Measurements from ENCODE around the gene OTUD6A. TPM values are rescaled to one million over a fixed set of nuclear protein-coding genes. Genes with fewer than 3 reads are reported as not detected.

OTUD6A gene
- total RNA-seq, 4 donors from 2014 or later: not detected

GRCh38 chrX:70042399-70043371 lies 19.6 kb upstream of the OTUD6A start:
- in situ Hi-C loops (cut with MboI; ENCODE audit: low sequenced_read_pairs in 4 of 4): loop anchor here in 1 of 4 donors (25.0 kb wide), 1 partner anchor 505 kb away; no protein-coding TSS in a partner anchor
- no peaks in the 10 kb centered on the region for H3K4me1 ChIP-seq
- H3K36me3 ChIP-seq: no peaks in the 10 kb centered on the region
- DNase-seq (no peak), ATAC-seq (no peak)
- TF ChIP-seq, protein P1, sequence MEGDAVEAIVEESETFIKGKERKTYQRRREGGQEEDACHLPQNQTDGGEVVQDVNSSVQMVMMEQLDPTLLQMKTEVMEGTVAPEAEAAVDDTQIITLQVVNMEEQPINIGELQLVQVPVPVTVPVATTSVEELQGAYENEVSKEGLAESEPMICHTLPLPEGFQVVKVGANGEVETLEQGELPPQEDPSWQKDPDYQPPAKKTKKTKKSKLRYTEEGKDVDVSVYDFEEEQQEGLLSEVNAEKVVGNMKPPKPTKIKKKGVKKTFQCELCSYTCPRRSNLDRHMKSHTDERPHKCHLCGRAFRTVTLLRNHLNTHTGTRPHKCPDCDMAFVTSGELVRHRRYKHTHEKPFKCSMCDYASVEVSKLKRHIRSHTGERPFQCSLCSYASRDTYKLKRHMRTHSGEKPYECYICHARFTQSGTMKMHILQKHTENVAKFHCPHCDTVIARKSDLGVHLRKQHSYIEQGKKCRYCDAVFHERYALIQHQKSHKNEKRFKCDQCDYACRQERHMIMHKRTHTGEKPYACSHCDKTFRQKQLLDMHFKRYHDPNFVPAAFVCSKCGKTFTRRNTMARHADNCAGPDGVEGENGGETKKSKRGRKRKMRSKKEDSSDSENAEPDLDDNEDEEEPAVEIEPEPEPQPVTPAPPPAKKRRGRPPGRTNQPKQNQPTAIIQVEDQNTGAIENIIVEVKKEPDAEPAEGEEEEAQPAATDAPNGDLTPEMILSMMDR (IDR thresholded peaks at IDR 0.05 in 4 of 5, conservative IDR thresholded peaks at IDR 0.05 in 1 of 5): no peak
- no peak for TF ChIP-seq POLR2A (IDR thresholded peaks at IDR 0.05)
- no peak overlapping the region for H3K4me3 ChIP-seq
- no peaks in the 10 kb centered on the region for H3K27me3 ChIP-seq
- no peak overlapping the region for H3K27ac ChIP-seq
- intact Hi-C loops (cut with DNase I; ENCODE audit: low total_unique reads): no loop called here
- no peaks in the 10 kb centered on the region for H3K9me3 ChIP-seq

- Histone ChIP-seq H3K4me1 (no peaks in the 10 kb centered on the region), H3K9me3 (no peaks in the 10 kb centered on the region), H3K36me3 (no peaks in the 10 kb centered on the region), H3K4me3 (no peak overlapping the region), H3K27me3 (no peaks in the 10 kb centered on the region), H3K27ac (no peak overlapping the region)
- intact Hi-C loops (cut with DNase I; ENCODE audit: low total_unique reads) (no loop called here), in situ Hi-C loops (cut with MboI; ENCODE audit: low sequenced_read_pairs in 4 of 4) (loop anchor here in 1 of 4 donors (25.0 kb wide), 1 partner anchor 506 kb away; no protein-coding TSS in a partner anchor)
- no peak for ATAC-seq
- no peak for DNase-seq
- TF ChIP-seq, protein P1 (IDR thresholded peaks at IDR 0.05 in 4 of 5, conservative IDR thresholded peaks at IDR 0.05 in 1 of 5): no peak
- no peak for TF ChIP-seq POLR2A (IDR thresholded peaks at IDR 0.05)
Observed at GRCh38 chrX:70043685-70044084, 18.6 kb upstream of the OTUD6A start.

- no peaks in the 10 kb centered on the region for H3K4me1 ChIP-seq
- DNase-seq: no peak
- no peaks in the 10 kb centered on the region for H3K36me3 ChIP-seq
- H3K27ac ChIP-seq: no peak overlapping the region
- in situ Hi-C loops (cut with MboI; ENCODE audit: low sequenced_read_pairs in 4 of 4): loop anchor here in 1 of 4 donors (25.0 kb wide), 1 partner anchor 507 kb away; no protein-coding TSS in a partner anchor
- no peaks in the 10 kb centered on the region for H3K9me3 ChIP-seq
- no peak overlapping the region for H3K4me3 ChIP-seq
- intact Hi-C loops (cut with DNase I; ENCODE audit: low total_unique reads): no loop called here
- H3K27me3 ChIP-seq: no peaks in the 10 kb centered on the region
- TF ChIP-seq, protein P1 (IDR thresholded peaks at IDR 0.05 in 4 of 5, conservative IDR thresholded peaks at IDR 0.05 in 1 of 5): no peak
- no peak for TF ChIP-seq POLR2A (IDR thresholded peaks at IDR 0.05)
- ATAC-seq: no peak
Observed at GRCh38 chrX:70044541-70045245, 17.6 kb upstream of the OTUD6A start.

DNA sequence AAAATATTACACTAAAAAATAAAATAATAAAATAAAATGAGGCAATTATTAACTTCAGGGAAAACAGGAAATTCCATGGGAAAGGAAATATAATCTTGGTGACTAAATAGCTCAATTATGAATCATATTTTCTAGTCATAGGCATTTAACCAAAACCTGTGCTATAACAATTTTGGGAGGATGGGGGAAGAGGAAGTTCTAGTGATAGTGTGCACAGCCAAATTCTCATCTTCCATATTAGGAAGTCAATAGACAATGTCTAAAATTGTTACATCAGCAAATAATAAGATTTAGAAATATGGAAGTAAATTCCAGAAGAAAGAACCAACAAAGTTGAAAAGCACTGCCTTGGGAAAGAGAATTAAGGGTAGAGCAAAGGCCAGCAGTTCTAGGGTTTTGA lies 15.3 kb upstream of the OTUD6A start:
- ATAC-seq (no peak), DNase-seq (no peak)
- Histone ChIP-seq H3K27me3 (no peaks in the 10 kb centered on the region), H3K9me3 (no peaks in the 10 kb centered on the region), H3K27ac (no peak overlapping the region), H3K36me3 (no peaks in the 10 kb centered on the region), H3K4me1 (no peaks in the 10 kb centered on the region), H3K4me3 (no peak overlapping the region)
- intact Hi-C loops (cut with DNase I; ENCODE audit: low total_unique reads): no loop called here
- in situ Hi-C loops (cut with MboI; ENCODE audit: low sequenced_read_pairs in 4 of 4): loop anchor here in 1 of 4 donors (25.0 kb wide), 1 partner anchor 510 kb away; no protein-coding TSS in a partner anchor
- TF ChIP-seq, protein P1 (IDR thresholded peaks at IDR 0.05 in 4 of 5, conservative IDR thresholded peaks at IDR 0.05 in 1 of 5): no peak
- TF ChIP-seq POLR2A (IDR thresholded peaks at IDR 0.05): no peak

Data from gastrocnemius medialis (tissue), 4 donors.